ENCODE measurements around the gene RING1. TPM values are rescaled to one million over a fixed set of nuclear protein-coding genes. Genes with fewer than 3 reads are reported as not detected.

The RING1 gene
- total RNA-seq (2022; extraction: Qiagen RNA extraction; ENCODE audit: low read depth) = 20.4 to 27.4 TPM (median 26.6 TPM) in 5 replicates

DNA sequence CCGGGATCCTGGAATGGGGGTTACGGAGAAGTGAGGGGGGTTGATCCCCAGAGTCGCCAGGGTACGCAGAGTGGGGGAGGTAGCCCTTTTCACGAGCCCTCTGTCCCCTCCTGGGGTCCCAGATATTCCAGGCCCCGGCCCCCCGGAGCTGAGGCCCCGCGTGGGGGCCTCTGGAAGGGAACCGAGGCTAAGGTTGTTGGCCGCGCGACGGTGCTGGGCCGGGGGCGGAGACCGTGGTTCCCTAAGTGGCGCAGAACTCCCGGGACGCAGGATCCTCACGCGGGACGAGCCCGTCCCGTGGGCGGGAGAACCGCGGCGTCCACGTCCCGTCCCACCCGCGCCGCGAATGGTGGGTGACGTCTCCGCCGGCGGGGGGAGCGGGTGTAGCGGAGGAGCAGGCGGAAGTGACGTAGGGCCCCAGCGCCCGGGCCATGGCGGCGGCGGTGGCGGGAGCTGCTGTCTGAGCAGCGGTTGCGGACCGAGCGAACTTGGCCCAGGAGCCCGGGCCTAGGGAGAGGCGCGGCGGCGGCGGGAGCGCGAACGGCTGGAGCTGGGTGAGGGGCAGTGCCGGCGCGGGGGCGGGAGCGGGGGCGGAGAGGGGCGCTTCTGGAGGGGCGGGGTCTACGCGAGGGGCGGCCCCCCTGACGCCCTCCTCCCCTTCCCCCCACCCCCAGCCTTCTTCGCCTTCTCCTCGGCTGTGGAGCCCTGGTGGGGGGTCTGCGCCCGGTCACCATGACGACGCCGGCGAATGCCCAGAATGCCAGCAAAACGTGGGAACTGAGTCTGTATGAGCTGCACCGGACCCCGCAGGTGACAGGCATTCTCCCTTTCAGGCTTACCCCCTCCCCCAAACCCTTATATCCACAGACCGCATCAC is at the start of gene RING1:
Gene RING1, plus strand, starts transcription at position 410 of the 877 bp plus-strand sequence. Its CDS starts 323 bp downstream, at position 733.

DNA sequence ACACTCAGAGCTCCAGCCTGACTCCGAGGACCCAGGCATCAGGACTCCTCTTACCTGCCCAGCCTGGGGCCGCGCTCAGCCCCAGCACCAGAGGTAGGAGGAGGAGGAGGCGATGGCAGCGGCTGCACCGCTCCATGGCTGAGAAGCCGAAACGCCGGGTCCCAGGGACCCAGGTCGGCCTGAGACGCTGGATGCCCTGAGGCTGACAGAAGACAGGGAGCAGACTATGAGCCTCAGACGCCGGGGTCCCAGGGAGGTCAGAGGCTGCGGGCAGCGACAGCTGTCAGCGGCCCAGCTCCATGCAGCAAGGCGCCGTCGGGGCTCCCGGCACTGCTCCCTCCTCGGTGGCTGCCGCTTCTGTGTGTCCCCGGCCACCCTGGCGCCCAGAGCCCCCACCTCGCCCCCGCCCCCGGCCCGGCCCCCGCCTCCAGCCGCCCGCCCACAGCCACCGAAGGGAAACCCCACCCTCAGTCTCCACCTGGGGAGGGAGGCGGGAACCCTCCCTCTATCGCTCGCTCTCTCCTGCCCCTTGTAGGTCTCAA is 16.1 kb upstream of the RING1 start, which contains the start of gene COL11A2:
Gene COL11A2, minus strand, starts transcription at position 363 of the 542 bp plus-strand sequence. Its CDS starts 227 bp downstream, at position 136.

DNA sequence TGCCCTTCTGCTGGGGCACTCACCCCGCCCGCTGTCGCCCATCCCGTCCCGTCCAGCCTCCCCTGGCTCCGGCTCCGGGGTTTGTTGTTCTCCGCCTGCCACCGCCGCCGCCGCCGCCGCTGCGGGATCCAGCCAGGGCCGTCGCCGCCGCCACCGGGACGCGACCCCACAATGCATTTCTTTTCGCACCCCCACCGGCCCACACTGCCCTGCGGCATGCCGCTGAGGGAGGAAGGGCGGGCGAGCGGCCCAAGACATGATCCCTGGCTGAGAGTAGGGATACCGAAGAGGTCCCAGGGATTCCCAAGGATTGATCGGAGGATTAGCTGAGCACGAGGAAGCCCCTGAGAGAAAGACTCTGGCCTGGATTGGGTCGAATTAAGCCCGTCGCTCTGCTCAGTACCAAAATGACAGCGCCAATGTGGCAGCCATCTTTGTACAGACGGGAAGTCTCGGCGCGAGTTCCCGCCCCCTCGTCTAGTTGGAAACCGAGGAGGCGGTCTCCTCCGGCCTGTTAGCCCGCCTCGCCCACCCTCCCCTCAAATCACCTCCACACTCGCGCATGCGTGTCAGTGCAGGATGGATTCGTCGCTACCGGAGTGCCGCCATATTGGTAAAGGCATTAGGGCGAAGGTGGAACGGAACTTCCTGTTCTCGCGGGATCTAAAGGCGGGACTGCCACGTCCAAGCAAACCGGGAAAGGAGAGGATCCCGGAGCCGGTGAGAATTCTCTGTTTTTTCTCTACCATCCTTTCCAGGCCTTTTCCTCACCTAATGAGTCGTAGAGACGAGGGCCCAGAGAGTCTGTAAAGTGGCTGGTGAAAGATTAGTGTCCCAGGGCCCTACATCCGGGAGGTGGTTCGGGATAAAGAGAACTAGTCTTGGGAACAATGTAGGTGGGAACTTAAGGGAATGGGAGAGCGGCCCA is 7.8 kb upstream of the RING1 start, which contains the start of the genes RXRB and SLC39A7:
Gene RXRB, minus strand, starts transcription at position 447 of the 928 bp plus-strand sequence. Its CDS starts 189 bp downstream, at position 258.
Gene SLC39A7, plus strand, starts transcription at position 649 of the 928 bp plus-strand sequence. CDS start 379 bp downstream, outside the sequence.

DNA sequence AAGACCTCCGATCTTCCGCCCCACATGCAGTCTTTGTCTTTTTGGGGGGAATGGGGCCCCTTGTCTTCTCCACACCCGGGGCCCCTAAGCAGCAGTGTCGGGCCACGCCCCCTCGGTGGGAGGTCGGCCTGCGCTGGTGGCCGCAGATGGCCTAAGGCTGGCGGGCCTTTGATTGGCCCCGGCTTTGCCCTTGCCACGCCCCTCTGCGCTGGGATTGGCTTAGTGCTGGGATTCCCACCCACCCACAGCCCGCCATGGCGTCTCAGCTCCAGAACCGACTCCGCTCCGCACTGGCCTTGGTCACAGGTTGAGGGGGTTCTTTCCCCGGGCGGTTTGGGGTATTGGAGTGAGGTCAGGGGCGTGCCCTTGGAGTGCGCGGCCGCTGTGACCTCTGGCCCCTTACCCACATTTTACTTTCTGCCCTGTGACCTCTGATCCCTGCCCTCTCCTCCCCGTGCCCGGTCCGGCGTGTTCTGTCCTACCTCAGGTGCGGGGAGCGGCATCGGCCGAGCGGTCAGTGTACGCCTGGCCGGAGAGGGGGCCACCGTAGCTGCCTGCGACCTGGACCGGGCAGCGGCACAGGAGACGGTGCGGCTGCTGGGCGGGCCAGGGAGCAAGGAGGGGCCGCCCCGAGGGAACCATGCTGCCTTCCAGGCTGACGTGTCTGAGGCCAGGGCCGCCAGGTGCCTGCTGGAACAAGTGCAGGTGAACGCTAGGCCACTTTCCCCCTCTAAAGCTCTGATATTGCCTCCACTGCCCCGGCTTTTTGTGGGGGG is 3.7 kb upstream of the RING1 start, which contains the start of gene HSD17B8:
Gene HSD17B8, plus strand, starts transcription at position 241 of the 776 bp plus-strand sequence. Its CDS starts 14 bp downstream, at position 255.

Other genes with a start within 250 kb of the RING1 start
- gene BRD2, start 239.9 kb upstream of the RING1 start, total RNA-seq (2022; extraction: Qiagen RNA extraction; ENCODE audit: low read depth) = 130 to 163 TPM (median 144 TPM) in 5 replicates
- not detected in 5 replicates for gene HLA-DOA, start 198.9 kb upstream of the RING1 start, total RNA-seq (2022; extraction: Qiagen RNA extraction; ENCODE audit: low read depth)
- gene HLA-DPA1, start 134.9 kb upstream of the RING1 start, total RNA-seq (2022; extraction: Qiagen RNA extraction; ENCODE audit: low read depth) = 0.10 TPM in 1 of 5 replicates, not detected in the others
- not detected in 5 replicates for gene HLA-DPB1, start 132.5 kb upstream of the RING1 start, total RNA-seq (2022; extraction: Qiagen RNA extraction; ENCODE audit: low read depth)
- 0.72 to 1.3 TPM (median 0.89 TPM) in 5 replicates for gene COL11A2, start 16.0 kb upstream of the RING1 start, total RNA-seq (2022; extraction: Qiagen RNA extraction; ENCODE audit: low read depth)
- gene RXRB, start 7.8 kb upstream of the RING1 start, total RNA-seq (2022; extraction: Qiagen RNA extraction; ENCODE audit: low read depth) = 15.3 to 22.5 TPM (median 21.5 TPM) in 5 replicates
- gene SLC39A7, start 7.6 kb upstream of the RING1 start, total RNA-seq (2022; extraction: Qiagen RNA extraction; ENCODE audit: low read depth) = 107 to 124 TPM (median 114 TPM) in 5 replicates
- gene HSD17B8, start 3.8 kb upstream of the RING1 start, total RNA-seq (2022; extraction: Qiagen RNA extraction; ENCODE audit: low read depth) = 13.1 to 16.0 TPM (median 14.4 TPM) in 5 replicates
- gene VPS52, start 63.4 kb downstream of the RING1 start, total RNA-seq (2022; extraction: Qiagen RNA extraction; ENCODE audit: low read depth) = 15.2 to 19.0 TPM (median 18.3 TPM) in 5 replicates
- 2,439 to 2,832 TPM (median 2,552 TPM) in 5 replicates for gene RPS18, start 63.6 kb downstream of the RING1 start, total RNA-seq (2022; extraction: Qiagen RNA extraction; ENCODE audit: low read depth)
- gene B3GALT4, start 68.6 kb downstream of the RING1 start, total RNA-seq (2022; extraction: Qiagen RNA extraction; ENCODE audit: low read depth) = 0.48 to 0.70 TPM (median 0.67 TPM) in 5 replicates
- gene WDR46, start 80.7 kb downstream of the RING1 start, total RNA-seq (2022; extraction: Qiagen RNA extraction; ENCODE audit: low read depth) = 53.1 to 58.4 TPM (median 55.3 TPM) in 5 replicates
- gene PFDN6, start 81.1 kb downstream of the RING1 start, total RNA-seq (2022; extraction: Qiagen RNA extraction; ENCODE audit: low read depth) = 98.0 to 119 TPM (median 106 TPM) in 5 replicates
- gene RGL2, start 90.4 kb downstream of the RING1 start, total RNA-seq (2022; extraction: Qiagen RNA extraction; ENCODE audit: low read depth) = 13.2 to 15.1 TPM (median 13.8 TPM) in 5 replicates
- 40.3 to 49.1 TPM (median 44.2 TPM) in 5 replicates for gene TAPBP, start 105.6 kb downstream of the RING1 start, total RNA-seq (2022; extraction: Qiagen RNA extraction; ENCODE audit: low read depth)
- gene ZBTB22, start 109.2 kb downstream of the RING1 start, total RNA-seq (2022; extraction: Qiagen RNA extraction; ENCODE audit: low read depth) = 3.3 to 4.9 TPM (median 3.9 TPM) in 5 replicates
- gene DAXX, start 114.5 kb downstream of the RING1 start, total RNA-seq (2022; extraction: Qiagen RNA extraction; ENCODE audit: low read depth) = 36.9 to 41.1 TPM (median 39.0 TPM) in 5 replicates
- gene KIFC1, start 183.3 kb downstream of the RING1 start, total RNA-seq (2022; extraction: Qiagen RNA extraction; ENCODE audit: low read depth) = 38.1 to 49.0 TPM (median 43.7 TPM) in 5 replicates
- gene PHF1, start 202.5 kb downstream of the RING1 start, total RNA-seq (2022; extraction: Qiagen RNA extraction; ENCODE audit: low read depth) = 18.0 to 19.4 TPM (median 18.5 TPM) in 5 replicates
- gene CUTA, start 209.6 kb downstream of the RING1 start, total RNA-seq (2022; extraction: Qiagen RNA extraction; ENCODE audit: low read depth) = 183 to 231 TPM (median 202 TPM) in 5 replicates
- 4.2 to 7.9 TPM (median 5.1 TPM) in 5 replicates for gene SYNGAP1, start 211.6 kb downstream of the RING1 start, total RNA-seq (2022; extraction: Qiagen RNA extraction; ENCODE audit: low read depth)
- gene ZBTB9, start 246.1 kb downstream of the RING1 start, total RNA-seq (2022; extraction: Qiagen RNA extraction; ENCODE audit: low read depth) = 12.0 to 12.6 TPM (median 12.4 TPM) in 5 replicates